Transverse colon (tissue), 4 donors: ENCODE results near the gene UCHL3. TPM values are rescaled to one million over a fixed set of nuclear protein-coding genes. Genes with fewer than 3 reads are reported as not detected.
A peak's percentile ranks its signal among the peaks of the same experiment; 100 is the strongest.

Experiments used
- DNase-seq: peaks from one replicate; pipeline ENCODE4 v3.0.0-alpha.2; 2019
- H3K27ac ChIP-seq, 4 donors: fragments of 200-600 bp; sonication (generic); 2 replicates each; pipeline ENCODE4 v1.5.1; 2016 to 2018; ENCODE audit warnings: inconsistent platforms in 4 of 4
- H3K27me3 ChIP-seq: fragments of 200-600 bp; sonication (generic); 2 replicates; pipeline ENCODE4 v1.5.1; 2017; ENCODE audit warnings: inconsistent platforms
- H3K36me3 ChIP-seq, 4 donors: fragments of 200-600 bp; sonication (generic); 2 replicates each; pipeline ENCODE4 v1.5.1; 2017 to 2019; ENCODE audit warnings: inconsistent platforms in 4 of 4
- H3K4me1 ChIP-seq, 4 donors: fragments of 200-600 bp; sonication (generic); 2 replicates each; pipeline ENCODE4 v1.5.1; 2017 to 2020; ENCODE audit warnings: inconsistent platforms in 4 of 4
- H3K4me3 ChIP-seq, 4 donors: fragments of 200-600 bp; sonication (generic); 1 replicate in 1 of 4; 2 replicates in 3 of 4; pipeline versions ENCODE4 v1.5.1 to v1.6.1; 2017 to 2019; ENCODE audit warnings: inconsistent platforms in 4 of 4
- H3K9me3 ChIP-seq, 2 donors: fragments of 200-600 bp; sonication (generic); 2 replicates each; pipeline ENCODE4 v1.5.1; 2017 to 2019; ENCODE audit warnings: inconsistent platforms in 2 of 2
- CTCF ChIP-seq, 5 experiments: fragments of 200-600 bp in 3 of 5; fragments of 450-650 bp in 2 of 5; sonication (generic) in 3 of 5; IDR thresholded peaks; 1 replicate in 2 of 5; 2 replicates in 3 of 5; pipeline ENCODE4 v1.5.1; 2016 to 2017; ENCODE audit warnings: antibody characterized with exemption in 5 of 5, inconsistent platforms in 3 of 5, mild to moderate bottlenecking in 2 of 5, moderate library complexity in 1 of 5
- EP300 ChIP-seq: sonication (generic); formaldehyde crosslinking; IDR thresholded peaks from one replicate; pipeline ENCODE4 v1.6.1; 2017; ENCODE audit warnings: antibody characterized with exemption, low read depth
- POLR2A ChIP-seq: fragments of 450-650 bp; IDR thresholded peaks from one replicate; pipeline ENCODE4 v1.6.1; 2016; ENCODE audit warnings: antibody characterized with exemption, mild to moderate bottlenecking, moderate library complexity
- POLR2AphosphoS5 ChIP-seq, 3 donors: sonication (generic); formaldehyde crosslinking; IDR thresholded peaks; one replicate each; pipeline ENCODE4 v1.6.1; 2016; ENCODE audit warnings: antibody characterized with exemption in 3 of 3
- WGBS, 2 donors: methylation state at CpG; one replicate each; pipeline ENCODE4 v1.1.5; 2018; ENCODE audit warnings: low coverage in 1 of 2; 5-methylcytosine and 5-hydroxymethylcytosine counted together
- in situ Hi-C, 4 donors: fragments of 200-750 bp; cut with MboI; loops; one replicate each; pipeline versions ENCODE4 v1.15.0 to v1.15.1; 2017; ENCODE audit warnings: low sequenced_read_pairs in 3 of 4, low pct_ligation_motif_present in 1 of 4, low pct_unique_long_range_greater_than_20kb in 1 of 4
- intact Hi-C: fragments of 100-400 bp; cut with DNase I; formaldehyde crosslinking; loops from one replicate; pipeline ENCODE4 v1.15.1; 2023; ENCODE audit warnings: low total_unique reads
- total RNA-seq, 4 donors: library from RNA; depleted of rRNA; stranded (reverse); fragments of >200 nt; gene quantifications; one replicate each; pipeline ENCODE4 v1.1.0, GENCODE V29; 2016

UCHL3 gene
- total RNA-seq, 4 donors from 2014 or later, result 3.4 to 55.9 (median 19.3) TPM

GRCh38 chr13:75550159-75550567 lies 572 bp downstream of the UCHL3 start:
- intact Hi-C loops, result no loop called here
- peaks cover 4 to 17% (median 7%) of the 10 kb centered on the region in 4 donors for H3K4me1 ChIP-seq
- in situ Hi-C loops, result no loop called here
- peak overlapping the region; percentile 82 to 87 (median 84) for H3K27ac ChIP-seq
- TF ChIP-seq POLR2A, result no peak
- TF ChIP-seq EP300, result no peak
- TF ChIP-seq POLR2AphosphoS5 (IDR thresholded peaks at IDR 0.05), result no peak
- TF ChIP-seq CTCF (IDR thresholded peaks at IDR 0.05), result no peak
- DNase-seq, result peak; percentile 41
- H3K36me3 ChIP-seq, result no peaks in the 10 kb centered on the region
- H3K9me3 ChIP-seq, result no peaks in the 10 kb centered on the region
- H3K4me3 ChIP-seq, result peak overlapping the region; percentile 77 to 93 (median 82)
- 0 to 3% methylated on average over 8 to 10 of the region's 10 CpGs for WGBS, 2 donors
- H3K27me3 ChIP-seq, result no peaks in the 10 kb centered on the region

- Histone ChIP-seq H3K4me3 (no peak overlapping the region), H3K4me1 (peaks cover 4 to 23% (median 13%) of the 10 kb centered on the region in 4 donors), H3K27me3 (no peaks in the 10 kb centered on the region), H3K9me3 (no peaks in the 10 kb centered on the region), H3K36me3 (no peaks in the 10 kb centered on the region), H3K27ac (no peak overlapping the region)
- TF ChIP-seq EP300, result no peak
- TF ChIP-seq POLR2A, result no peak
- no peak for TF ChIP-seq POLR2AphosphoS5 (IDR thresholded peaks at IDR 0.05)
- TF ChIP-seq CTCF (IDR thresholded peaks at IDR 0.05), result no peak
- in situ Hi-C loops, result no loop called here
- DNase-seq, result no peak
- WGBS, 2 donors, result 92 to 100% methylated on average over 1 of the region's 1 CpG
- intact Hi-C loops, result no loop called here
Observed at GRCh38 chr13:75554464-75554863, 4.9 kb downstream of the UCHL3 start.

- no peak for TF ChIP-seq EP300
- intact Hi-C loops (no loop called here), in situ Hi-C loops (no loop called here)
- 98 to 100% methylated on average over 2 to 3 of the region's 3 CpGs for WGBS, 2 donors
- Histone ChIP-seq H3K4me3 (no peak overlapping the region), H3K4me1 (peaks cover 4 to 23% (median 13%) of the 10 kb centered on the region in 4 donors), H3K9me3 (no peaks in the 10 kb centered on the region), H3K27ac (no peak overlapping the region), H3K27me3 (no peaks in the 10 kb centered on the region), H3K36me3 (no peaks in the 10 kb centered on the region)
- no peak for DNase-seq
Observed at GRCh38 chr13:75554981-75555380, 5.4 kb downstream of the UCHL3 start.

GRCh38 chr13:75555836-75556235 lies 6.2 kb downstream of the UCHL3 start:
- no peak for TF ChIP-seq EP300
- no peak for TF ChIP-seq POLR2AphosphoS5 (IDR thresholded peaks at IDR 0.05)
- TF ChIP-seq CTCF (IDR thresholded peaks at IDR 0.05), result no peak
- TF ChIP-seq POLR2A, result no peak
- no peak overlapping the region for H3K4me3 ChIP-seq
- in situ Hi-C loops, result no loop called here
- H3K27me3 ChIP-seq, result no peaks in the 10 kb centered on the region
- WGBS, 2 donors, result 84 to 100% methylated on average over 1 of the region's 1 CpG
- peaks cover 3 to 16% (median 7%) of the 10 kb centered on the region in 4 donors for H3K4me1 ChIP-seq
- H3K9me3 ChIP-seq, result no peaks in the 10 kb centered on the region
- H3K36me3 ChIP-seq, result no peaks in the 10 kb centered on the region
- H3K27ac ChIP-seq, result no peak overlapping the region
- DNase-seq, result no peak
- intact Hi-C loops, result no loop called here

GRCh38 chr13:75556961-75557360 lies 7.4 kb downstream of the UCHL3 start:
- Histone ChIP-seq H3K4me1 (peaks cover 0 to 12% (median 5%) of the 10 kb centered on the region in 4 donors), H3K27ac (no peak overlapping the region), H3K9me3 (no peaks in the 10 kb centered on the region), H3K4me3 (no peak overlapping the region), H3K27me3 (no peaks in the 10 kb centered on the region), H3K36me3 (peaks cover 0 to 8% (median 0%) of the 10 kb centered on the region in 4 donors)
- DNase-seq, result no peak
- in situ Hi-C loops (no loop called here), intact Hi-C loops (no loop called here)
- TF ChIP-seq EP300, result no peak
- no peak for TF ChIP-seq POLR2A
- no peak for TF ChIP-seq CTCF (IDR thresholded peaks at IDR 0.05)
- no peak for TF ChIP-seq POLR2AphosphoS5 (IDR thresholded peaks at IDR 0.05)
- 80 to 93% methylated on average over 1 to 2 of the region's 2 CpGs for WGBS, 2 donors
